ENCODE results near the gene ARF3. TPM values are rescaled to one million over a fixed set of nuclear protein-coding genes. Genes with fewer than 3 reads are reported as not detected.

ARF3 gene
- total and polyA plus RNA-seq, 4 donors: 37.9 to 194 (median 111) TPM

DNA sequence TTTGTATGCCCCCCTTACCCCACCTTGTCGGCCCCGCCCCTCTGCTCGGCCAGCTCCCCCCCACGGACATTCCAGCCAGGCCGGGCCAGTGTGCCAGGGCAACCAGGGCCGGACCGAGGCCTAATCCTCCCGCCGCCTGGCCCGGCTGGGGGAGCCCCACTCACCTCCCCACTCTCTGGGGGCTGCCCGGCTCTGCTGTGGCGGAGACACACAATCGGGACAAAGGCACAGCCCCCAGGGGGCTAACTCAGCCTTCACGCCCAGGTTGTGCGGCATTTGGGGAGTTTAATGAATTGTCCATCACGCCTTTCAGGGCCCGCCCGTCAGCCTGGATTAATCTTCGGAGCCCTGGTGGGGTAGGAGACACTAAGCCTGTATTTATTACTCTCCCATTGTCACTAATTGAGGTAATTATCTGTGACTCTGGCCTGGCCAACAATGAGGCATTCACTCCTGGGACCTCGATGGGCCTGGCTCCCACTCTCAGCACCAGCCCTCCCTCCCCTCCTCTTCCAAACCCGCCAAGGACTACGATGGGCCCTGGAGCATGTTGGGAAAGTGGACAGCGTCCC, 29.5 kb upstream of the ARF3 start:
- Histone ChIP-seq H3K27me3 (ENCODE audit: control insufficient read depth in 3 of 3, insufficient read depth in 3 of 3, low read length in 2 of 3) (peaks cover 3 to 78% (median 78%) of the 10 kb centered on the region in 3 donors), H3K4me3 (no peak overlapping the region), H3K9ac (ENCODE audit: insufficient read depth in 1 of 2, low read length in 2 of 2) (no peak overlapping the region), H3K4me1 (ENCODE audit: control insufficient read depth in 5 of 5, insufficient read depth in 5 of 5, low read length in 5 of 5) (no peaks in the 10 kb centered on the region), H3K27ac (ENCODE audit: low read depth in 1 of 2, low read length in 1 of 2) (no peak overlapping the region), H3K36me3 (ENCODE audit: control insufficient read depth in 4 of 4, insufficient read depth in 4 of 4, low read length in 4 of 4) (no peaks in the 10 kb centered on the region), H3K9me3 (ENCODE audit: control insufficient read depth in 4 of 4, insufficient read depth in 3 of 4, low read length in 3 of 4) (no peaks in the 10 kb centered on the region)
- WGBS, 2 donors: 62 to 76% methylated on average over 17 to 23 of the region's 23 CpGs
- no peak for DNase-seq
- no peak for ATAC-seq (ENCODE audit: insufficient read depth, low FRiP score)
- TF ChIP-seq, protein P1, sequence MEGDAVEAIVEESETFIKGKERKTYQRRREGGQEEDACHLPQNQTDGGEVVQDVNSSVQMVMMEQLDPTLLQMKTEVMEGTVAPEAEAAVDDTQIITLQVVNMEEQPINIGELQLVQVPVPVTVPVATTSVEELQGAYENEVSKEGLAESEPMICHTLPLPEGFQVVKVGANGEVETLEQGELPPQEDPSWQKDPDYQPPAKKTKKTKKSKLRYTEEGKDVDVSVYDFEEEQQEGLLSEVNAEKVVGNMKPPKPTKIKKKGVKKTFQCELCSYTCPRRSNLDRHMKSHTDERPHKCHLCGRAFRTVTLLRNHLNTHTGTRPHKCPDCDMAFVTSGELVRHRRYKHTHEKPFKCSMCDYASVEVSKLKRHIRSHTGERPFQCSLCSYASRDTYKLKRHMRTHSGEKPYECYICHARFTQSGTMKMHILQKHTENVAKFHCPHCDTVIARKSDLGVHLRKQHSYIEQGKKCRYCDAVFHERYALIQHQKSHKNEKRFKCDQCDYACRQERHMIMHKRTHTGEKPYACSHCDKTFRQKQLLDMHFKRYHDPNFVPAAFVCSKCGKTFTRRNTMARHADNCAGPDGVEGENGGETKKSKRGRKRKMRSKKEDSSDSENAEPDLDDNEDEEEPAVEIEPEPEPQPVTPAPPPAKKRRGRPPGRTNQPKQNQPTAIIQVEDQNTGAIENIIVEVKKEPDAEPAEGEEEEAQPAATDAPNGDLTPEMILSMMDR (IDR thresholded peaks at IDR 0.05; ENCODE audit: control extremely low read depth, extremely low read depth): no peak

DNA sequence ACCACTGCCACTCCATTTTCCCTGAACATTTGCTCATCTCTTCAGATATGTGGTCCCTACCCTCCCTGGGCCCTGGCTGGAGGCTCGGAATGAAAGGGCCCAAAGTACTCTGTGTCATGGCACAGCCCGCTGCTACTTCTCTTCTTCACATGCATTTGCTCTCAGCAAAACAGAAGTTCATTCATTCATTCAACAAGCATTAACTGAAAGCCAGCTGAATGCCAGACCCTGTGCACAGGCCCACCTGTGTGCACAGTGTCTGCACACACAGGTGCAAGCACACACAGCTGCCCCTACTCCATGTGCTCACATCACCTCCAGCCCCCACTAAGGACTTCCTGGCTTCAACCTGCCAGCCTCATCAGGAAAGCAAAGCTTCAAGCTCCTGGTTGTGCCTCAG, 28.6 kb upstream of the ARF3 start:
- DNase-seq: no peak
- Histone ChIP-seq H3K27ac (ENCODE audit: low read depth in 1 of 2, low read length in 1 of 2) (no peak overlapping the region), H3K9me3 (ENCODE audit: control insufficient read depth in 4 of 4, insufficient read depth in 3 of 4, low read length in 3 of 4) (peaks cover 0 to 2% (median 0%) of the 10 kb centered on the region in 4 donors), H3K4me3 (no peak overlapping the region), H3K4me1 (ENCODE audit: control insufficient read depth in 5 of 5, insufficient read depth in 5 of 5, low read length in 5 of 5) (peaks cover 0 to 7% (median 5%) of the 10 kb centered on the region in 5 donors), H3K27me3 (ENCODE audit: control insufficient read depth in 3 of 3, insufficient read depth in 3 of 3, low read length in 2 of 3) (peaks cover 3 to 86% (median 85%) of the 10 kb centered on the region in 3 donors), H3K9ac (ENCODE audit: insufficient read depth in 1 of 2, low read length in 2 of 2) (no peak overlapping the region), H3K36me3 (ENCODE audit: control insufficient read depth in 4 of 4, insufficient read depth in 4 of 4, low read length in 4 of 4) (no peaks in the 10 kb centered on the region)
- 76 to 83% methylated on average over 2 of the region's 2 CpGs for WGBS, 2 donors
- no peak for ATAC-seq (ENCODE audit: insufficient read depth, low FRiP score)
- TF ChIP-seq, protein P1 (IDR thresholded peaks at IDR 0.05; ENCODE audit: control extremely low read depth, extremely low read depth): no peak

DNA sequence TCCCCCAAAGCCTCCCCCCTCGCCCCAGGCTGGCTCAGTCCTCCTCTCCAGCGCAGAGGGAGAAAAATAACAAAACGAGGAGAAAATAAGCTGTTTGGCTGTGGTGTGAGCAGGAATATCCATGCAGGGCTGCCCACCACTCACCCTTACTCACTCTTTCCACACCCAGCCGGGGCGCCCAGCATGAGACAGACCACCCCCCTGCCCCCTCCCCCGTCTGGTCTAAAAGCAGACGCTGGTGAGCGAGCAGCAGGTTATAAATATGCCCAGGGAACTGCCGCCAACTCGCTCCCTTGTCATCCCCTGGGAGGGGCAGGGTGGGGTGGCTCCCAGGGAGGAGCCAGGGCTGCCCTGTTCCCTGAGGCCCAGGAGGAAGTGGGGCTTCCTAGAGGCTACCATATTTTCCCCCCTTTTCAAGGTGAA, 28.2 kb upstream of the ARF3 start:
- H3K27ac ChIP-seq (ENCODE audit: low read depth in 1 of 2, low read length in 1 of 2): no peak overlapping the region
- TF ChIP-seq, protein P1 (IDR thresholded peaks at IDR 0.05; ENCODE audit: control extremely low read depth, extremely low read depth): no peak
- peaks cover 0 to 10% (median 9%) of the 10 kb centered on the region in 5 donors for H3K4me1 ChIP-seq (ENCODE audit: control insufficient read depth in 5 of 5, insufficient read depth in 5 of 5, low read length in 5 of 5)
- peaks cover 3 to 88% (median 85%) of the 10 kb centered on the region in 3 donors for H3K27me3 ChIP-seq (ENCODE audit: control insufficient read depth in 3 of 3, insufficient read depth in 3 of 3, low read length in 2 of 3)
- H3K36me3 ChIP-seq (ENCODE audit: control insufficient read depth in 4 of 4, insufficient read depth in 4 of 4, low read length in 4 of 4): no peaks in the 10 kb centered on the region
- ATAC-seq (ENCODE audit: insufficient read depth, low FRiP score) (no peak), DNase-seq (no peak)
- WGBS, 2 donors: 43 to 48% methylated on average over 10 of the region's 10 CpGs
- H3K9me3 ChIP-seq (ENCODE audit: control insufficient read depth in 4 of 4, insufficient read depth in 3 of 4, low read length in 3 of 4): peaks cover 0 to 2% (median 0%) of the 10 kb centered on the region in 4 donors
- H3K4me3 ChIP-seq: no peak overlapping the region
- no peak overlapping the region for H3K9ac ChIP-seq (ENCODE audit: insufficient read depth in 1 of 2, low read length in 2 of 2)
